ENCODE results near the gene PPP2R5A.

The PPP2R5A gene

GRCh38 chr1:212267460-212267859, 17.8 kb upstream of the PPP2R5A start:
- Histone ChIP-seq H3K27me3 (ENCODE audit: insufficient read depth, low read length) (no peaks in the 10 kb centered on the region), H3K36me3 (ENCODE audit: control insufficient read depth in 1 of 2, insufficient read depth in 2 of 2, low read length in 2 of 2) (no peaks in the 10 kb centered on the region), H3K4me1 (ENCODE audit: control insufficient read depth in 1 of 2, insufficient read depth in 2 of 2, low read length in 2 of 2) (no peaks in the 10 kb centered on the region), H4K12ac (ENCODE audit: low read depth, low read length) (no peak overlapping the region), H3K14ac (ENCODE audit: low read length) (no peak overlapping the region), H2BK12ac (ENCODE audit: low read length) (no peak overlapping the region), H4K91ac (ENCODE audit: low read depth, low read length) (no peak overlapping the region), H3K4me3 (ENCODE audit: low read depth, low read length) (no peak overlapping the region), H3K4ac (ENCODE audit: low read depth, low read length) (no peak overlapping the region), H2AFZ (ENCODE audit: insufficient read depth, low read length, poor library complexity) (no peak overlapping the region), H3K9ac (ENCODE audit: low read length) (no peak overlapping the region), H2AK5ac (ENCODE audit: low read length) (no peak overlapping the region), H3K79me2 (ENCODE audit: control insufficient read depth, insufficient read depth, low read length, poor library complexity) (no peaks in the 10 kb centered on the region), H2BK5ac (ENCODE audit: low read depth, low read length, poor library complexity) (no peak overlapping the region), H2BK120ac (ENCODE audit: insufficient read depth, low read length, poor library complexity) (no peak overlapping the region), H3K4me2 (ENCODE audit: low read length) (no peak overlapping the region), H3K23ac (ENCODE audit: low read length) (no peak overlapping the region), H3K18ac (ENCODE audit: low read length) (no peak overlapping the region), H3K27ac (ENCODE audit: low read depth, low read length) (no peak overlapping the region), H3K79me1 (ENCODE audit: low read length) (no peaks in the 10 kb centered on the region), H4K8ac (ENCODE audit: low read depth, low read length) (no peak overlapping the region), H3K9me3 (ENCODE audit: insufficient read depth, low read depth, low read length) (no peaks in the 10 kb centered on the region)
- no peak for DNase-seq
- WGBS (ENCODE audit: extremely low coverage, insufficient coverage, insufficient read length), result no CpG with 5 or more reads among the region's 2 CpGs

GRCh38 chr1:212269306-212269705, 15.9 kb upstream of the PPP2R5A start:
- Histone ChIP-seq H2AFZ (ENCODE audit: insufficient read depth, low read length, poor library complexity) (no peak overlapping the region), H3K9ac (ENCODE audit: low read length) (no peak overlapping the region), H4K12ac (ENCODE audit: low read depth, low read length) (no peak overlapping the region), H3K27ac (ENCODE audit: low read depth, low read length) (no peak overlapping the region), H2BK5ac (ENCODE audit: low read depth, low read length, poor library complexity) (no peak overlapping the region), H3K4me3 (ENCODE audit: low read depth, low read length) (no peak overlapping the region), H3K18ac (ENCODE audit: low read length) (no peak overlapping the region), H3K14ac (ENCODE audit: low read length) (no peak overlapping the region), H2BK12ac (ENCODE audit: low read length) (no peak overlapping the region), H3K79me2 (ENCODE audit: control insufficient read depth, insufficient read depth, low read length, poor library complexity) (no peaks in the 10 kb centered on the region), H3K23ac (ENCODE audit: low read length) (no peak overlapping the region), H2AK5ac (ENCODE audit: low read length) (no peak overlapping the region), H3K79me1 (ENCODE audit: low read length) (no peaks in the 10 kb centered on the region), H4K91ac (ENCODE audit: low read depth, low read length) (no peak overlapping the region), H3K36me3 (ENCODE audit: control insufficient read depth in 1 of 2, insufficient read depth in 2 of 2, low read length in 2 of 2) (no peaks in the 10 kb centered on the region), H3K27me3 (ENCODE audit: insufficient read depth, low read length) (no peaks in the 10 kb centered on the region), H4K8ac (ENCODE audit: low read depth, low read length) (no peak overlapping the region), H3K4me1 (ENCODE audit: control insufficient read depth in 1 of 2, insufficient read depth in 2 of 2, low read length in 2 of 2) (no peaks in the 10 kb centered on the region), H3K4me2 (ENCODE audit: low read length) (no peak overlapping the region), H3K9me3 (ENCODE audit: insufficient read depth, low read depth, low read length) (no peaks in the 10 kb centered on the region), H3K4ac (ENCODE audit: low read depth, low read length) (no peak overlapping the region), H2BK120ac (ENCODE audit: insufficient read depth, low read length, poor library complexity) (no peak overlapping the region)
- DNase-seq, result no peak

GRCh38 chr1:212270564-212270963, 14.6 kb upstream of the PPP2R5A start:
- Histone ChIP-seq H4K91ac (ENCODE audit: low read depth, low read length) (no peak overlapping the region), H2BK12ac (ENCODE audit: low read length) (no peak overlapping the region), H4K8ac (ENCODE audit: low read depth, low read length) (no peak overlapping the region), H2AFZ (ENCODE audit: insufficient read depth, low read length, poor library complexity) (no peak overlapping the region), H2AK5ac (ENCODE audit: low read length) (no peak overlapping the region), H3K36me3 (ENCODE audit: control insufficient read depth in 1 of 2, insufficient read depth in 2 of 2, low read length in 2 of 2) (no peaks in the 10 kb centered on the region), H3K79me1 (ENCODE audit: low read length) (no peaks in the 10 kb centered on the region), H3K23ac (ENCODE audit: low read length) (no peak overlapping the region), H3K4me2 (ENCODE audit: low read length) (no peak overlapping the region), H3K79me2 (ENCODE audit: control insufficient read depth, insufficient read depth, low read length, poor library complexity) (no peaks in the 10 kb centered on the region), H3K27ac (ENCODE audit: low read depth, low read length) (no peak overlapping the region), H3K9ac (ENCODE audit: low read length) (no peak overlapping the region), H3K18ac (ENCODE audit: low read length) (no peak overlapping the region), H3K4me1 (ENCODE audit: control insufficient read depth in 1 of 2, insufficient read depth in 2 of 2, low read length in 2 of 2) (no peaks in the 10 kb centered on the region), H4K12ac (ENCODE audit: low read depth, low read length) (no peak overlapping the region), H3K14ac (ENCODE audit: low read length) (no peak overlapping the region), H3K9me3 (ENCODE audit: insufficient read depth, low read depth, low read length) (no peaks in the 10 kb centered on the region), H2BK120ac (ENCODE audit: insufficient read depth, low read length, poor library complexity) (no peak overlapping the region), H3K4ac (ENCODE audit: low read depth, low read length) (no peak overlapping the region), H2BK5ac (ENCODE audit: low read depth, low read length, poor library complexity) (no peak overlapping the region), H3K27me3 (ENCODE audit: insufficient read depth, low read length) (no peaks in the 10 kb centered on the region), H3K4me3 (ENCODE audit: low read depth, low read length) (no peak overlapping the region)
- no CpG with 5 or more reads among the region's 2 CpGs for WGBS (ENCODE audit: extremely low coverage, insufficient coverage, insufficient read length)
- no peak for DNase-seq

GRCh38 chr1:212271234-212271633, 14.0 kb upstream of the PPP2R5A start:
- H4K91ac ChIP-seq (ENCODE audit: low read depth, low read length), result no peak overlapping the region
- H3K9ac ChIP-seq (ENCODE audit: low read length), result no peak overlapping the region
- no peak overlapping the region for H3K4me2 ChIP-seq (ENCODE audit: low read length)
- WGBS (ENCODE audit: extremely low coverage, insufficient coverage, insufficient read length), result no CpG with 5 or more reads among the region's 2 CpGs
- H3K79me1 ChIP-seq (ENCODE audit: low read length), result no peaks in the 10 kb centered on the region
- H3K14ac ChIP-seq (ENCODE audit: low read length), result no peak overlapping the region
- H4K8ac ChIP-seq (ENCODE audit: low read depth, low read length), result no peak overlapping the region
- no peak overlapping the region for H3K4me3 ChIP-seq (ENCODE audit: low read depth, low read length)
- H2BK5ac ChIP-seq (ENCODE audit: low read depth, low read length, poor library complexity), result no peak overlapping the region
- H3K18ac ChIP-seq (ENCODE audit: low read length), result no peak overlapping the region
- no peaks in the 10 kb centered on the region for H3K27me3 ChIP-seq (ENCODE audit: insufficient read depth, low read length)
- no peak overlapping the region for H3K23ac ChIP-seq (ENCODE audit: low read length)
- no peaks in the 10 kb centered on the region for H3K4me1 ChIP-seq (ENCODE audit: control insufficient read depth in 1 of 2, insufficient read depth in 2 of 2, low read length in 2 of 2)
- no peaks in the 10 kb centered on the region for H3K79me2 ChIP-seq (ENCODE audit: control insufficient read depth, insufficient read depth, low read length, poor library complexity)
- no peak overlapping the region for H3K27ac ChIP-seq (ENCODE audit: low read depth, low read length)
- no peak overlapping the region for H4K12ac ChIP-seq (ENCODE audit: low read depth, low read length)
- no peak for DNase-seq
- no peaks in the 10 kb centered on the region for H3K9me3 ChIP-seq (ENCODE audit: insufficient read depth, low read depth, low read length)
- H2BK12ac ChIP-seq (ENCODE audit: low read length), result no peak overlapping the region
- no peak overlapping the region for H2AK5ac ChIP-seq (ENCODE audit: low read length)
- no peak overlapping the region for H3K4ac ChIP-seq (ENCODE audit: low read depth, low read length)
- H2AFZ ChIP-seq (ENCODE audit: insufficient read depth, low read length, poor library complexity), result no peak overlapping the region
- no peak overlapping the region for H2BK120ac ChIP-seq (ENCODE audit: insufficient read depth, low read length, poor library complexity)
- H3K36me3 ChIP-seq (ENCODE audit: control insufficient read depth in 1 of 2, insufficient read depth in 2 of 2, low read length in 2 of 2), result no peaks in the 10 kb centered on the region
